GM19438 (cell line): ENCODE measurements around the gene TRIM2.
A peak's percentile ranks its signal among the peaks of the same experiment; 100 is the strongest.

Experiments used
- ATAC-seq: cut with Tn5 transposase; IDR thresholded peaks from one replicate; pipeline ENCODE4 v1.9.1; 2021; ENCODE audit warnings: low read depth; ENCODE audit not compliant: unreplicated experiment

TRIM2 gene

GRCh38 chr4:153220682-153221395 lies 16.6 kb downstream of the TRIM2 start:
- no peak for ATAC-seq

GRCh38 chr4:153221783-153222706 lies 17.8 kb downstream of the TRIM2 start:
- ATAC-seq = peak; percentile 35

GRCh38 chr4:153222707-153223426 lies 18.6 kb downstream of the TRIM2 start:
- ATAC-seq = peak; percentile 61

GRCh38 chr4:153223427-153223801 lies 19.2 kb downstream of the TRIM2 start:
- ATAC-seq = peak; percentile 14

- ATAC-seq = no peak
These were observed 19.7 kb downstream of the TRIM2 start for GRCh38 chr4:153223930-153224329.

- no peak for ATAC-seq
These were observed 20.2 kb downstream of the TRIM2 start for GRCh38 chr4:153224474-153224873.

GRCh38 chr4:153227469-153228075 lies 23.3 kb downstream of the TRIM2 start:
- ATAC-seq = no peak

- ATAC-seq = no peak
These were observed 24.4 kb downstream of the TRIM2 start for GRCh38 chr4:153228512-153229140.

- no peak for ATAC-seq
These were observed 25.3 kb downstream of the TRIM2 start for GRCh38 chr4:153229545-153229944.

- ATAC-seq = no peak
These were observed 28.5 kb downstream of the TRIM2 start for GRCh38 chr4:153232768-153233167.

GRCh38 chr4:153233761-153234371 lies 29.6 kb downstream of the TRIM2 start:
- ATAC-seq = no peak

- no peak for ATAC-seq
These were observed 30.6 kb downstream of the TRIM2 start for GRCh38 chr4:153234885-153235284.

- ATAC-seq = no peak
These were observed 34.1 kb downstream of the TRIM2 start for GRCh38 chr4:153238135-153238919.

- no peak for ATAC-seq
These were observed 35.2 kb downstream of the TRIM2 start for GRCh38 chr4:153239409-153239808.

GRCh38 chr4:153241295-153241694 lies 37.1 kb downstream of the TRIM2 start:
- ATAC-seq = no peak

- ATAC-seq = peak; percentile 71
These were observed 38.0 kb downstream of the TRIM2 start for GRCh38 chr4:153241970-153242838.

GRCh38 chr4:153242839-153243324 lies 38.6 kb downstream of the TRIM2 start:
- no peak for ATAC-seq

- ATAC-seq = no peak
These were observed 39.2 kb downstream of the TRIM2 start for GRCh38 chr4:153243468-153243867.
